H1 (cell line): Measurements from ENCODE around the gene TIMM8A. TPM values are rescaled to one million over a fixed set of nuclear protein-coding genes. Genes with fewer than 3 reads are reported as not detected.

Source experiments
- CTCF ChIA-PET: fragments of 300-600 bp; sonication (Branson Sonifier 250); formaldehyde crosslinking; loops from one replicate; lab custom pipeline; 2021; ENCODE audit not compliant: partially characterized antibody; lab: Charles Lee
- POLR2A ChIA-PET: fragments of 300-600 bp; sonication (Branson Sonifier 250); formaldehyde crosslinking; loops from one replicate; lab custom pipeline; 2021; ENCODE audit warnings: inconsistent platforms; ENCODE audit not compliant: partially characterized antibody; lab: Charles Lee
- DNase-seq, 2 experiments: peaks; one replicate each; pipeline versions ENCODE4 v3.0.0 to v3.0.0-alpha.2; 2010 to 2022; ENCODE audit warnings: low spot score in 2 of 2, low read depth in 1 of 2, mixed read lengths in 1 of 2
- FAIRE-seq: peaks from 2 replicates; lab custom pipeline; 2011; peaks lifted over from hg19 to GRCh38; lab: Jason Lieb, UNC
- H2AFZ ChIP-seq: 2 replicates; pipeline ENCODE4 v1.8.1; 2012; ENCODE audit warnings: low read length, inconsistent platforms
- H2AK5ac ChIP-seq: 2 replicates; pipeline ENCODE4 v1.6.1; 2013; ENCODE audit warnings: low read depth, low read length
- H2BK120ac ChIP-seq: replicated peaks from 2 replicates; pipeline ENCODE3; 2013; ENCODE audit warnings: low read depth, low read length, inconsistent platforms
- H2BK12ac ChIP-seq: 2 replicates; pipeline ENCODE4 v1.6.1; 2013; ENCODE audit warnings: low read depth, low read length
- H2BK15ac ChIP-seq: 2 replicates; pipeline ENCODE4 v1.6.1; 2013; ENCODE audit warnings: low read length
- H2BK20ac ChIP-seq: 2 replicates; pipeline ENCODE4 v1.6.1; 2013; ENCODE audit warnings: low read length
- H2BK5ac ChIP-seq: 2 replicates; pipeline ENCODE4 v1.6.1; 2013; ENCODE audit warnings: low read depth, low read length
- H3K14ac ChIP-seq: 2 replicates; pipeline ENCODE4 v1.6.1; 2013; ENCODE audit warnings: inconsistent platforms; ENCODE audit not compliant: insufficient read length
- H3K18ac ChIP-seq: 2 replicates; pipeline ENCODE4 v1.6.1; 2013; ENCODE audit warnings: low read length; ENCODE audit errors: extremely low read depth
- H3K23ac ChIP-seq: 2 replicates; pipeline ENCODE4 v1.6.1; 2013; ENCODE audit warnings: inconsistent platforms; ENCODE audit not compliant: insufficient read length
- H3K23me2 ChIP-seq: 2 replicates; pipeline ENCODE4 v1.6.1; 2013; ENCODE audit warnings: low read depth, low read length
- H3K27ac ChIP-seq: 2 replicates; pipeline ENCODE4 v1.6.1; 2011; ENCODE audit warnings: low read depth, low read length, inconsistent platforms
- H3K27me3 ChIP-seq, 4 experiments: replicated peaks in 1 of 4; 1 replicate in 1 of 4; 2 replicates in 3 of 4; pipeline versions ENCODE4 v1.6.1 to v1.8.1; 2011 to 2013; ENCODE audit warnings: low read length in 3 of 4, mild to moderate bottlenecking in 3 of 4, inconsistent platforms in 2 of 4, mixed read lengths in 2 of 4, moderate library complexity in 1 of 4; ENCODE audit not compliant: control insufficient read depth in 3 of 4, insufficient read depth in 3 of 4; ENCODE audit errors: extremely low read depth in 1 of 4
- H3K36me3 ChIP-seq, 4 experiments: 2 replicates each; pipeline versions ENCODE4 v1.6.1 to v1.8.1; 2011 to 2013; ENCODE audit warnings: mild to moderate bottlenecking in 4 of 4, low read length in 3 of 4, moderate library complexity in 2 of 4, control low read depth in 1 of 4, inconsistent platforms in 1 of 4; ENCODE audit not compliant: insufficient read depth in 4 of 4, control insufficient read depth in 2 of 4
- H3K4ac ChIP-seq: replicated peaks from 2 replicates; pipeline ENCODE3; 2013; ENCODE audit warnings: low read length, low read depth, mixed read lengths, inconsistent platforms; ENCODE audit not compliant: insufficient read length
- H3K4me1 ChIP-seq, 4 experiments: replicated peaks in 1 of 4; 1 replicate in 1 of 4; 2 replicates in 3 of 4; pipeline versions ENCODE4 v1.6.1 to v1.8.1; 2011 to 2013; ENCODE audit warnings: low read length in 3 of 4, inconsistent platforms in 2 of 4, mixed read lengths in 1 of 4; ENCODE audit not compliant: insufficient read depth in 4 of 4, control insufficient read depth in 3 of 4
- H3K4me2 ChIP-seq, 2 experiments: 2 replicates each; pipeline versions ENCODE4 v1.6.1 to v1.8.1; 2011 to 2013; ENCODE audit warnings: low read depth in 2 of 2, low read length in 2 of 2, control low read depth in 1 of 2, inconsistent platforms in 1 of 2, mild to moderate bottlenecking in 1 of 2; ENCODE audit not compliant: insufficient read depth in 1 of 2
- H3K4me3 ChIP-seq, 4 experiments: fragments of 200-600, 300-600 bp in 1 of 4; sonication (generic), shearing (Covaris generic), sonication (Bioruptor Twin) in 1 of 4; 2 replicates each; pipeline versions ENCODE4 v1.5.1 to v1.8.1; 2011 to 2016; ENCODE audit warnings: low read length in 4 of 4, low read depth in 3 of 4, control low read depth in 2 of 4, inconsistent platforms in 2 of 4, mild to moderate bottlenecking in 2 of 4, mixed read lengths in 1 of 4, moderate library complexity in 1 of 4; ENCODE audit not compliant: insufficient read depth in 2 of 4; ENCODE audit errors: extremely low read depth in 1 of 4
- H3K56ac ChIP-seq: replicated peaks from 2 replicates; pipeline ENCODE3; 2013; ENCODE audit warnings: low read depth, mild to moderate bottlenecking, mixed read lengths, low read length, inconsistent platforms; ENCODE audit not compliant: insufficient read length
- H3K79me1 ChIP-seq: 2 replicates; pipeline ENCODE4 v1.6.1; 2013; ENCODE audit warnings: low read depth, low read length, control low read depth
- H3K79me2 ChIP-seq, 2 experiments: 2 replicates each; pipeline versions ENCODE4 v1.6.1 to v1.8.1; 2012 to 2013; ENCODE audit warnings: low read length in 2 of 2, mild to moderate bottlenecking in 2 of 2, inconsistent platforms in 1 of 2; ENCODE audit not compliant: insufficient read depth in 2 of 2, control insufficient read depth in 1 of 2
- H3K9ac ChIP-seq, 4 experiments: replicated peaks in 1 of 4; 1 replicate in 1 of 4; 2 replicates in 3 of 4; pipeline versions ENCODE4 v1.6.1 to v1.8.1; 2011 to 2013; ENCODE audit warnings: low read depth in 3 of 4, low read length in 3 of 4, control low read depth in 2 of 4, mild to moderate bottlenecking in 2 of 4, moderate library complexity in 2 of 4, inconsistent platforms in 1 of 4; ENCODE audit errors: extremely low read depth in 1 of 4
- H3K9me3 ChIP-seq, 2 experiments: 2 replicates each; pipeline versions ENCODE4 v1.6.1 to v1.8.1; 2012 to 2013; ENCODE audit warnings: mild to moderate bottlenecking in 2 of 2, moderate library complexity in 2 of 2, control low read depth in 1 of 2, inconsistent platforms in 1 of 2, low read depth in 1 of 2, low read length in 1 of 2, mixed read lengths in 1 of 2; ENCODE audit not compliant: insufficient read depth in 2 of 2
- H4K20me1 ChIP-seq, 2 experiments: replicated peaks in 1 of 2; 2 replicates each; pipeline versions ENCODE3 to v1.8.1; 2011 to 2013; ENCODE audit warnings: inconsistent platforms in 2 of 2, low read length in 2 of 2, mild to moderate bottlenecking in 1 of 2; ENCODE audit not compliant: insufficient read depth in 2 of 2, control insufficient read depth in 1 of 2
- H4K5ac ChIP-seq: 2 replicates; pipeline ENCODE4 v1.6.1; 2013; ENCODE audit warnings: low read length, low read depth, mixed read lengths, inconsistent platforms; ENCODE audit not compliant: insufficient read length
- H4K8ac ChIP-seq: 2 replicates; pipeline ENCODE4 v1.8.0; 2013; ENCODE audit warnings: mild to moderate bottlenecking, moderate library complexity, low read length, inconsistent platforms; ENCODE audit not compliant: insufficient read depth; ENCODE audit errors: extremely low read depth
- H4K91ac ChIP-seq: replicated peaks from 2 replicates; pipeline ENCODE3; 2013; ENCODE audit warnings: low read length, mixed read lengths, inconsistent platforms; ENCODE audit not compliant: insufficient read length
- ASH2L ChIP-seq: fragments of 200-600, 300-600 bp; sonication (generic); IDR thresholded peaks from one replicate; pipeline ENCODE4 v1.7.1; 2017; ENCODE audit warnings: low read length
- BACH1 ChIP-seq: IDR thresholded peaks from 2 replicates; pipeline ENCODE4 v1.6.1; 2012; ENCODE audit warnings: low read length, improper control_type of control experiment
- BCL11A ChIP-seq, 2 experiments: IDR thresholded peaks; one replicate each; pipeline ENCODE4 v1.6.1; 2011; ENCODE audit warnings: low read depth in 2 of 2, low read length in 2 of 2, mild to moderate bottlenecking in 2 of 2
- CHD2 ChIP-seq: IDR thresholded peaks from 2 replicates; pipeline ENCODE4 v1.6.1; 2012; ENCODE audit warnings: low read length, improper control_type of control experiment
- FOSL1 ChIP-seq: IDR thresholded peaks from 2 replicates; pipeline ENCODE4 v1.6.1; 2011; ENCODE audit warnings: mild to moderate bottlenecking, low read depth, low read length, moderate library complexity; ENCODE audit not compliant: insufficient read depth
- GTF2F1 ChIP-seq: IDR thresholded peaks from 2 replicates; pipeline ENCODE4 v1.6.1; 2012; ENCODE audit warnings: low read depth, low read length, improper control_type of control experiment, borderline replicate concordance
- JUN ChIP-seq: IDR thresholded peaks from 2 replicates; pipeline ENCODE4 v1.6.1; 2011; ENCODE audit warnings: low read depth, mild to moderate bottlenecking, improper control_type of control experiment, low read length
- NANOG ChIP-seq: IDR thresholded peaks from 2 replicates; pipeline ENCODE4 v1.6.1; 2011; ENCODE audit warnings: low read length, low read depth, mild to moderate bottlenecking, inconsistent platforms; ENCODE audit not compliant: insufficient read depth, poor library complexity, severe bottlenecking
- POLR2AphosphoS5 ChIP-seq: IDR thresholded peaks from 2 replicates; pipeline ENCODE4 v1.6.1; 2011; ENCODE audit warnings: low read depth, low read length
- RBBP5 ChIP-seq: IDR thresholded peaks from 2 replicates; pipeline ENCODE4 v1.7.1; 2012; ENCODE audit warnings: low read depth, mild to moderate bottlenecking, inconsistent platforms, low read length, moderate library complexity, borderline replicate concordance
- RXRA ChIP-seq: IDR thresholded peaks from 2 replicates; pipeline ENCODE4 v1.6.1; 2011; ENCODE audit warnings: low read depth, mild to moderate bottlenecking, low read length, moderate library complexity; ENCODE audit not compliant: insufficient read depth
- SUZ12 ChIP-seq: fragments of 200-600 bp; sonication (generic); IDR thresholded peaks from 2 replicates; pipeline ENCODE4 v1.6.1; 2012; ENCODE audit warnings: mild to moderate bottlenecking, inconsistent platforms, low read length, moderate library complexity, mixed read lengths
- WGBS, 2 experiments: shearing (Covaris generic) in 1 of 2; methylation state at CpG; one replicate each; pipeline versions ENCODE4 v1.1.6 to v1.1.7; 2013 to 2015; ENCODE audit warnings: low lambda C conversion rate in 2 of 2, mixed read lengths in 2 of 2, inconsistent platforms in 1 of 2, low coverage in 1 of 2, missing lambda C conversion rate in 1 of 2; ENCODE audit not compliant: insufficient replicate concordance in 2 of 2, insufficient coverage in 1 of 2, insufficient read length in 1 of 2; ENCODE audit errors: extremely low coverage in 1 of 2, missing lambda C conversion rate in 1 of 2; 5-methylcytosine and 5-hydroxymethylcytosine counted together
- polyA plus RNA-seq, 7 experiments: library from polyadenylated mRNA; depleted of rRNA in 3 of 7; stranded (reverse) in 5 of 7; unstranded in 2 of 7; fragments of >200 nt in 5 of 7; fragments of 200-250 nt in 2 of 7; gene quantifications; 1 replicate in 5 of 7; 2 replicates in 1 of 7; 4 replicates in 1 of 7; pipeline versions ENCODE4 v1.2.1 to v1.2.3, GENCODE V29; 2011 to 2013; ENCODE audit warnings: missing spikeins in 2 of 7, mixed read lengths in 2 of 7
- total RNA-seq: library from RNA; stranded (reverse); fragmentation: NEBNext Ultra II Directional; extraction: Animal tissue kit (Norgen Biotek cat#: 25700); gene quantifications from 2 replicates; pipeline ENCODE4 v1.2.1, GENCODE V29; 2021
- TF ChIP-seq, protein P1 (sequence below): IDR thresholded peaks from 2 replicates; pipeline ENCODE4 v1.6.1; 2011; ENCODE audit warnings: low read depth, mild to moderate bottlenecking, low read length; ENCODE audit not compliant: insufficient read depth

Gene TIMM8A
- total and polyA plus RNA-seq, 2 of the 8 experiments (the other 6 are each of a cell fraction or from before 2014, with no cell fraction given): 16.1 to 38.1 TPM

DNA sequence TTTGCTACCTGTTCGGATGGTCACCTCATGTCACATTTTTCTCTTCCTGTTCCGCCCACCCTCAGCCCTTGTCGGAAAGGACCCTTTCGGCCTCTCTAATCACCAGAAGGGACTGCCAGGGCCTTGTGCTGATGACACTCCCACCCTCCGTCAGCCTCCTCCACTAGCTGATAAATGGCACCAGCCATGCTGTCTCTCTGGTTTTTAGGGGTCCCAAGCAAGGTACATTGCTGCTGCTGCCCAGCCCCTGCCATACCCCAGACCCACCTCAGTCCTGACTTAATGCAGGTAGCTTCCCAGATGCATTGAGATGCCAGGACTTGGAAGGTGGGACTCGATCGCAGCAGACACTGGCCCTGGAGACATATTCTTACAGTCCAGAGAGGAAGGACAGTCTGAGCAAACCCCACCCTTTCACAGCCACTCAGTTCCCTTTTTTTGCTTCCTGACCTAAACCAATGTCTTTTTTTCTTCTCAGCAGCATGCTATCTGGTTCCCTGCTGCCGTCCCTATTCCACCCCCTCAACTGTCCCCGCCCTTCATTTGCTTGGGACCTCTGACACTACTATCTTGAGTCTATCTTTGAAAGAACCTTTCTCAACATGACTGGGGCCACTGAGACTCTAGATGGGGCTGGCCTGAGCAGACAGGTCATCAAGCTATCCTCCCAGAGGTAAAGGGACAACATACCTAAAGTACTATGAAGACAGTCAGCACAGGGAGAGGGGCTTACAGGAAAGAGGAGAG, 37.4 kb upstream of the TIMM8A start, which contains the start of gene BTK:
Gene BTK, minus strand, starts transcription at position 397 of the 747 bp plus-strand sequence. CDS start 10,907 bp downstream, outside the sequence.
- WGBS, 2 experiments: 86% methylated on average over 9 of the region's 9 CpGs; no CpG with 5 or more reads in 1 of the 2 experiments
- TF ChIP-seq NANOG (no peak), BCL11A (IDR thresholded peaks at IDR 0.05; ENCODE audit: low read depth in 2 of 2, low read length in 2 of 2) (no peak), BACH1 (no peak), JUN (no peak), SUZ12 (no peak), RXRA (no peak), FOSL1 (no peak), POLR2AphosphoS5 (no peak), GTF2F1 (no peak), CHD2 (no peak), RBBP5 (no peak), ASH2L (no peak)
- TF ChIP-seq, protein P1, sequence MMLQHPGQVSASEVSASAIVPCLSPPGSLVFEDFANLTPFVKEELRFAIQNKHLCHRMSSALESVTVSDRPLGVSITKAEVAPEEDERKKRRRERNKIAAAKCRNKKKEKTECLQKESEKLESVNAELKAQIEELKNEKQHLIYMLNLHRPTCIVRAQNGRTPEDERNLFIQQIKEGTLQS: no peak

More for the DNA sequence above, 37.4 kb upstream of the TIMM8A start, which contains the start of gene BTK:
- no peak within 1 kb of the TSS for H4K91ac ChIP-seq
- H2BK120ac ChIP-seq: no peak within 1 kb of the TSS
- H2AK5ac ChIP-seq: no peak within 1 kb of the TSS
- H3K4me1 ChIP-seq: no peaks in the 10 kb centered on the region
- no peaks in the 10 kb centered on the region for H3K79me1 ChIP-seq
- no peak within 1 kb of the TSS for H3K14ac ChIP-seq
- H2BK5ac ChIP-seq: no peak within 1 kb of the TSS
- no peak within 1 kb of the TSS for H3K4ac ChIP-seq
- ChIA-PET POLR2A (interaction anchor here (1.1 kb wide), 1 partner anchor 10 kb away, joined by 4 read pairs; no protein-coding TSS in a partner anchor), CTCF (interaction anchor here (1.2 kb wide), 1 partner anchor 28 kb away, joined by 3 read pairs; no protein-coding TSS in a partner anchor)
- H2BK12ac ChIP-seq: no peak within 1 kb of the TSS
- no peaks in the 10 kb centered on the region for H3K27me3 ChIP-seq
- H3K4me3 ChIP-seq: no peak within 1 kb of the TSS
- H3K23ac ChIP-seq: no peak within 1 kb of the TSS
- no peak within 1 kb of the TSS for H2BK20ac ChIP-seq
- H2AFZ ChIP-seq: no peak within 1 kb of the TSS
- H4K5ac ChIP-seq: no peak within 1 kb of the TSS
- no peak within 1 kb of the TSS for H3K56ac ChIP-seq
- H3K23me2 ChIP-seq: 0 out of 2 replicates have a peak, but pooled peaks cover 3% of the 10 kb centered on the region
- no peak within 1 kb of the TSS for H4K8ac ChIP-seq
- no peaks in the 10 kb centered on the region for H3K36me3 ChIP-seq
- H3K9me3 ChIP-seq: no peaks in the 10 kb centered on the region
- FAIRE-seq (no peak), DNase-seq (no peak)
- no peaks in the 10 kb centered on the region for H4K20me1 ChIP-seq
- H3K27ac ChIP-seq: no peak within 1 kb of the TSS
- no peaks in the 10 kb centered on the region for H3K79me2 ChIP-seq
- H3K18ac ChIP-seq: no peak within 1 kb of the TSS
- H3K9ac ChIP-seq: no peak within 1 kb of the TSS
- H3K4me2 ChIP-seq: no peak within 1 kb of the TSS
- no peak within 1 kb of the TSS for H2BK15ac ChIP-seq
